Inferior parietal cortex (tissue), 1 donor: ENCODE measurements around the gene SERPINF2.
"Not testable (repeated sequence)": the region's sequence is repeated elsewhere in the genome, so short reads cannot be mapped to it uniquely, and the experiment has no call there.

Experiments
- DNase-seq: peaks from one replicate; pipeline ENCODE4 v3.0.0-alpha.2; 2016; ENCODE audit errors: extremely low spot score

The SERPINF2 gene

DNA sequence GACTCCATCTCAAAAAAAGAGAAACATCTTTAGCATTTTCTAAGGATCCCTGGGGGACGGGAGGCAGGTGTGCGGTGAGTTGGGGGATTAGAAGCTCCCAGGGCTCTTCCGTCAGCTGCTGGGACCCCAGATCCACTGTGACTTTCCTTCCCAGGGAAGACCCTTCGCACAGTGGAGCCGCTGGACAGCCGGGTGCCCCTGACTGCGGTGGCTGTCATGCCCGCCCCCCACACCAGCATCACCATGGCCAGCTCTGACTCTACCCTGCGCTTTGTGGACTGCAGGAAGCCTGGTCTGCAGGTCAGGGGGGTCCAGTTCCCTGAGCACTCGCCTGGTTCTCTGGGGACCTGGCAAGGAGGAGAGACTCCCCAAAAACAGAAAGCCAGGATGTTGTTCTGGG lies 7.3 kb upstream of the SERPINF2 start:
- no peak for DNase-seq

DNA sequence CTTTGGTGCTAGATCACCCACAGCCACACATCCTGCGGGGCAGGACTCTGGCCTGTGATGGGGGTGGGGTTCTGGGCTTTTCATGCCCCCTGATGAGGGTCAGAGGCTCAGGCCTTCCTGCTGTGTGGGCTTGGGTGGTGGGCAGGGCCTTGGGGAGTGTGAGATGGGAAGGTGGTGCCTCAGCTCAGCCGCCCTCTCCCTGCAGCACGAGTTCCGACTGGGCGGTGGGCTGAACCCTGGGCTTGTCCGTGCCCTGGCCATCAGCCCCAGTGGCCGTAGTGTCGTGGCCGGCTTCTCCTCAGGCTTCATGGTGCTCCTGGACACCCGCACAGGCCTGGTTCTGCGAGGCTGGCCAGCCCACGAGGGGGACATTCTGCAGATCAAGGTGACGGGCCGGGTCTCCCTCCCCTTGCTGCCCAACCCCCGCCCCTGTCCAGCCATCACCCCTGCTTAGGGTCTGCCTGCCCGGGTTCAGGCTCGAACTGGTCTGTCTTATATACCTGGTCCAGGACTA lies 6.8 kb upstream of the SERPINF2 start:
- no peak for DNase-seq

DNA sequence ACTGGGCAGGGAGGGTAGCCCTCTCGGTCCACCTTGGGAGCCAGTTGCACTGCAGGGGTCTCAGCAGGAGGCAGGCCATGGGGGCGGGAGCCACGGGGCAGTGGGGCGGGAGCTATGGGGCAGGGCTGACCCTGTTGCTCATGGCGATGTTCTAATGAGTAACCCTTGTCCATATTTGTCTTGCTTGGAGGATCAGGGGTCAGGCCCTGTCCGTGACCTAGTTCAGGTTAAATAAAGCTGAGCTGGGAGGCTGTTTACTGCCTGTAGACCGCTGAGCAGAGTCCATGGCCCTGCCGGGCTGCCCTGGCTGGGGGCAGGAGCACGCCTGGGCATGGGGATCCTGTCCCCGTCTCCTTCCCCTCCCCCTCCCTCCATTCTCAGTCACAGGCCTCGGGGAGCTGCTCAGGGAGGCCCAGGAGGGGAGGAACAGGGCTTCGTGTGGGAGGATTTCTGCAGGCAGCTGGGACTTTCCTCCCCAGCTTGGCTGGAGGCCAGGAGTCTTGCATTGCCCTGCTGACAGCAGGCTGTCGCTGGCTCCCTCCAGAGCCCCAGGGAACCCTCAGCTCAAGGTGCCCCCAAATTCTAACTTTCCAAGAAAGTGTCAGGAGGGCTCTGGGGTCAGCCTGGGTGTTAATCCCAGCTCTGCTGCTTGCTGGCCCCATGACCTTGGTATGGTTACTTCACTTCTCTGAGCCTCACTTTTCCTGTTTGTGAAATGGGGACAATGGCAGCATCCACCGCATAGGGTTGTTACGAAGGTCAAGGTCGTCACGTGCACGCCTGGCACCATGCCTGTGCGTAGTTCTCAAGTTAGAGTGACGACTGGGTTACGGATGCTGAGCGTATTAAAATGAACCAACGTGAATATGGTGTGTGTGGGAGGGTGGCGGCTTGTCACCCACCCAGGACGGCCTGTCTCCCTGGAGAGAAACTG lies 6.1 kb upstream of the SERPINF2 start:
- DNase-seq = peak; percentile 39

DNA sequence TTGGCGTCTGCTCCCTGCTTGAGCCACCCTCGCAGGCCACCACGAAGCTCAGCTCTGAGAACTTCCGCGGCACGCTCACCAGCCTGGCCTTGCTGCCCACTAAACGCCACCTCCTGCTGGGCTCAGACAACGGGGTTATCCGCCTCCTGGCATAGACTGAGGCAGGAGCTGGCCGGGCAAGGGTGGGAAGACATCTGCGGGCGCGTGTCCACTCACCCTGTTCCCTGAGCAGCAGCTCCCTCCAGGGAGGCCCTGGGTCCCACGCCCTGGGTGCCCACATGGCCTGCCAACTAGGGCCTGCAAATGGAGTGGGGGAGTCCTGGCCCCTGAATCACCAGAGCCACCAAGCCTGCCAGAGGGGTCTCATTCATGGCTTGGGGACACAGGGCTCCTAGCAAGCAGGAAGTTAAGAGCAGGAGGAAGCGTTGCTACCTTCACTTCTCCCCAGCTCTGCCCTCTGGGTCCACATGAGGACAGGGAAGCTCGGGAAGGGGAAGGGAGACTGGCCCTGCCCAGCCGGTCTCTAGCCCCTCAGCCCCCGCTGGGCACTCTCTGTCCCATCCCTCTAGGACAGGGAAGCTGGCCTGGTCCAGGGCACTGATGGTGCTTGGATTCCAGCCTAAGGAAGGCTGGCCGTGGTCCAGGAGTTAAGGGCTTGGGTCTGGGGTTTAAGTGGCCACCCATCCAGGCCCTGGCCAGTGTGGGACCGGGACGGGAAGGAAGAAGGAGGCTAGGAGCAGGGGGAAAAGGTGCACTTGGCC lies 5.0 kb upstream of the SERPINF2 start:
- DNase-seq = no peak

DNA sequence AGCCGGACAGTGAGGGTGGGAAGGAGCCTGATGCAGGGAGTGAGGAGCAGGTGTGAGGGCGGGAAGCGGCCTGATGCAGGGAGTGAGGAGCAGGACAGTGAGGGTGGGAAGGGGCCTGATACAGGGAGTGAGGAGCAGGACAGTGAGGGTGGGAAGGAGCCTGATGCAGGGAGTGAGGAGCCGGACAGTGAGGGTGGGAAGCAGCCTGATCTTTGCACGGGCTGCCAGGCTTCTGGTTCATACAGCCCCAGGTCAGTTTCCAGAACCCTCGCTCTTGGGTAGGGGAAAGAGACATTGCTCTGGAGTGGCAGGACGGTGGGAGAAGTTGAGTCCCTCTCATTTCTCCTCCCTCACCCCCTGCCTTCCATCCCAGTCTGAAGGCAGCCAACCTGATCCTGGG lies 772 bp upstream of the SERPINF2 start:
- not testable (repeated sequence) for DNase-seq

DNA sequence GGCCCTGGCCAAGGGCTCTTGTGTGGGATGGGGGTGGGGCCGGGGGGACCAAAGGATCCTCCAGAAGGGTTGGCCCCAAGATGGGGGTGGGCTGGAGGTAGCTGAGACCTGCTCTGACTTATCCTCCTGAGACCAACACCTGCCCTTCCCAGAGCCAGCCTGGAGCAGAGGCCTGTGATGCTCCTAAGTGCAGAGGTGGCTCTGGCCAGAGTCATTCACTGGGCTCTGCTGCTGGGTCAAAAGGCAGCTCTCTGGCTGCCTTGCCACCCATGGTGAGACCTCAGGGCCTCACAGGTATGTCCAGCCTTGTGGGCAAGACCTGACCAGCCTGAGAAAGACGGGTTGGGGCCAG lies 393 bp downstream of the SERPINF2 start:
- no peak for DNase-seq

DNA sequence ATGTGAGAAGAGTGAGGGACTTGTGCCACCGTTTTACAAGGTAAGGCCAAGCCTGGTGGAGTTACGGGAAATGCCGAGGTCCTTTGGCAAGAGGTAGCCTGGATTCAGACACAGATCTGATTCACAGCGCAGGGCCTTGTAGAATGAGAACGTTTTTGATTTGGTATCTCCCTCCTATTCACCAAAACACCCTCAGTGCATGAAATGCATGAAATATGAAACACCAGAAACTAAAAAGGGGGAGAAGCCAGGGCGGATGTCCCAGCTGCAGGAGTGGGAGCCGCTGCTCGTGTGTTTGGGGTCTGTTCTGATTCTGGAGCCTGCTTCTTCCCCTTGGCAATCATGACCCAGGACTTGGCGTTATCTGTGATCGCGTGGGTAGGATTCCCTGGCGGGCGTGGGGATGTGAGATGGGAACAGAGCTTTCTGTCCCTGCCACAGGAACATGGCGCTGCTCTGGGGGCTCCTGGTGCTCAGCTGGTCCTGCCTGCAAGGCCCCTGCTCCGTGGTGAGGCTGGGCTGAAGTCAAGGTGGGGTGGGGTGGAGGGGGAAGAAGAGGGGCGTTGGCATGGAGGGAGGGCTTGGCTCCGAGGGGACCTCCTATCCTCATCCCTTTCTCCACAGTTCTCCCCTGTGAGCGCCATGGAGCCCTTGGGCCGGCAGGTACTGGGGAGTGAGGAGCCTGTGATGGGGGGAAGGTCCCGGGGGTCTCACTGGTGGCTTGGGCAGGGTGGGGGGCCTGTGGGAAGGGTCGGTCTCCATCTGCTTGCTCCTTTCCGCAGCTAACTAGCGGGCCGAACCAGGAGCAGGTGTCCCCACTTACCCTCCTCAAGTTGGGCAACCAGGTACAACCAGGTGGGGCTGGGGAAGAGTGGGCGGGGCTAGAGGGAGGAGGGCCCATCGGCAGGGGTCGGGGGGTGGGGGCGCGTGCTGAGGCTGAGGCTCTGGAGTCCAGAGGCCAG lies 2.2 kb downstream of the SERPINF2 start:
- DNase-seq = no peak

DNA sequence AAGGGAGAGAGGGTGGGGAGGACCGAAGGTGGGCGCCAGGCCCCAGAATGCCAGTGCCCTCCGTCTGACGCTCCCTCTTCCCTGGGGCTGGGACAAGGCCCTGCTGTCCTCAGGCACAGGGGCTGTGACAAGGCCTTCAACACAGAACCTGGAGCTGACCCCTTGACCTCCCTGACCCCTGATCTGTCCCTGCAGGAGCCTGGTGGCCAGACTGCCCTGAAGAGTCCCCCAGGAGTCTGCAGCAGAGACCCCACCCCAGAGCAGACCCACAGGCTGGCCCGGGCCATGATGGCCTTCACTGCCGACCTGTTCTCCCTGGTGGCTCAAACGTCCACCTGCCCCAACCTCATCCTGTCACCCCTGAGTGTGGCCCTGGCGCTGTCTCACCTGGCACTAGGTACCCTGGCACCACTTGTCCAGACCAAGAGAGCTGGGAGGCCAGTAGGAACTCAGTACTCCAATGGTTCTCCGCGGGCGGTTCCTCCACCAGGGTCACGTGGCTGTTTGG lies 2.9 kb downstream of the SERPINF2 start:
- no peak for DNase-seq

DNA sequence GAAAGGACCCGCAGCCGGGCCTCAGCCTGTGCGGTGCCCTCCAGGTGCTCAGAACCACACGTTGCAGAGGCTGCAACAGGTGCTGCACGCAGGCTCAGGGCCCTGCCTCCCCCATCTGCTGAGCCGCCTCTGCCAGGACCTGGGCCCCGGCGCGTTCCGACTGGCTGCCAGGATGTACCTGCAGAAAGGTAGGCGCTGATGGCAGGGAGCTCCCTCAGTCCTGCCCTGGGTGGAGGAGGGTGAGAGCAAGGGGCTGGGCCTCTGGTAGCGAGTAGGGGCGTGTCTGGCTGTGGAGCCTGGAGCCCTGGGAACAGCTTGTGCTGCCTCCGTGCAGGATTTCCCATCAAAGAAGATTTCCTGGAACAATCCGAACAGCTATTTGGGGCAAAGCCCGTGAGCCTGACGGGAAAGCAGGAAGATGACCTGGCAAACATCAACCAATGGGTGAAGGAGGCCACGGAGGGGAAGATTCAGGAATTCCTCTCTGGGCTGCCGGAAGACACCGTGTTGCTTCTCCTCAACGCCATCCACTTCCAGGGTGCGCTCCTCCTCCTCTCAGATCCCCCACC lies 4.4 kb downstream of the SERPINF2 start:
- DNase-seq = no peak

DNA sequence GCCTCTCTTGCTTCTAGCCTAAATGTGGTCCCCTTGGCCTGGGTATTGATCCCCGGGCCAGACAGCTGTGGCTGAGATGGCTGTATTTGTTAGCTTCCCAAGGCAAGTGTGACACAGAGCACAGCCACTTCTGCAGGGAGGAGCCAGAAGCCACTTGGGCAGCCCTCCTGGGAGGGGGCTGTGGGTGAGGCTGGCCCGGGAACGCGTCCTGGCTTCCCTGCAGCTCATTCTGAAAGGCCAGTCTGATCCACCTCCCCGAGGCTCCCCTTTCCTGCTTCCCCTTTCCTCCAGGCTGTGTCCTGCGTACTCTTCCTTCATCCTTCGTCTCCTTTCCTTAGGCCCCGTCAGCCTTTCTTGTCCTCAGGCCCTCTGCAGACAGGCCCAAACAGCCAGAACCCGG lies 8.0 kb downstream of the SERPINF2 start:
- DNase-seq = no peak

DNA sequence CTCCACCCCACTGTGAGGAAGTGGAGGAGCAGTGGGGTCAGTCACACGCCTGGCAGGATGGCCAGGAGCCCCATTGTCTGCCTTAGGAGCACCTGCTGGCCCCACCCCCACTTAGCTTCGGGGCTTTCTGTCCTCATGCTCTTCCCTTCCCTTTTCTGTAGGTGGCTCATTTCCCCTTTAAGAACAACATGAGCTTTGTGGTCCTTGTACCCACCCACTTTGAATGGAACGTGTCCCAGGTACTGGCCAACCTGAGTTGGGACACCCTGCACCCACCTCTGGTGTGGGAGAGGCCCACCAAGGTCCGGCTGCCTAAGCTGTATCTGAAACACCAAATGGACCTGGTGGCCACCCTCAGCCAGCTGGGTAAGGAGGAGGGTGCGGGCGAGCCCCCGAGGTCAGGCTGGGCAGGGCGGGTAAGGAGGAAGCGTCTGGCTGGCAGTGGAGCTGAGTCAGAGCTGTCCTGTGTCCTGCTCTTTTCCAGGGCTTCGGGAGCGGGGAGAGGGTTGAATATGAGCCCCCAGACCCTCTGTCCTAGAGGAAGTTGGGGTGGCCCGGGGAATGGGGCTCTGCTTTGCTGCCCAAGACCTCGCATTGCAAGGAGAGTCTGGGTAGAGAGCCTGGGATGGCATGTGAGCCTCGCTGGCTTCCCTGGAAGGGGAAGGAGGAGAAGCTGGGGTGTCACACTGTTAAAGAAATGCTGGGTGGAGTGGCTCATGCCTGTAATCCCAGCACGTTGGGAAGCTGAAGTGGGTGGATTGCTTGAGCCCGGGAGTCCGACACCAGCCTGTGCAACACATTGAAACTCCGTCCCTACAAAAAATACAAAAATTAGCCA lies 10.0 kb downstream of the SERPINF2 start:
- DNase-seq = no peak

DNA sequence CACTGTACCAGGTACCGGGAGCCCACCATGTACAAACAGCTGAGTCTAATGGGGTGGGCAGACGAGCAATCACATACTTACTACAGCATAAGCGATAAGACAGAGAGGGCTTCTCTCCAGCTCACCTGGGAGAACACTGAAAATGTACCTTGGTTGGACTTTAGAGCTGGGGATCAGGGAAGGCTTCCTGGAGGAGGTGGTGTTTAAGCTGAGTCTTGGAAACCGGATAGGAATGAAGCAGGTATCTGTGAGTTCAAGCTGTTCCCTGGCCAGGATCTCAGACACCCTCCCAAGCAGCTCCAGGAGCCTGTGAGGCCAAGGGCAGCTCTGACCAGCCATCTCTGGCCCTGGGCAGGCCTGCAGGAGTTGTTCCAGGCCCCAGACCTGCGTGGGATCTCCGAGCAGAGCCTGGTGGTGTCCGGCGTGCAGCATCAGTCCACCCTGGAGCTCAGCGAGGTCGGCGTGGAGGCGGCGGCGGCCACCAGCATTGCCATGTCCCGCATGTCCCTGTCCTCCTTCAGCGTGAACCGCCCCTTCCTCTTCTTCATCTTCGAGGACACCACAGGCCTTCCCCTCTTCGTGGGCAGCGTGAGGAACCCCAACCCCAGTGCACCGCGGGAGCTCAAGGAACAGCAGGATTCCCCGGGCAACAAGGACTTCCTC lies 11.2 kb downstream of the SERPINF2 start:
- DNase-seq = no peak

DNA sequence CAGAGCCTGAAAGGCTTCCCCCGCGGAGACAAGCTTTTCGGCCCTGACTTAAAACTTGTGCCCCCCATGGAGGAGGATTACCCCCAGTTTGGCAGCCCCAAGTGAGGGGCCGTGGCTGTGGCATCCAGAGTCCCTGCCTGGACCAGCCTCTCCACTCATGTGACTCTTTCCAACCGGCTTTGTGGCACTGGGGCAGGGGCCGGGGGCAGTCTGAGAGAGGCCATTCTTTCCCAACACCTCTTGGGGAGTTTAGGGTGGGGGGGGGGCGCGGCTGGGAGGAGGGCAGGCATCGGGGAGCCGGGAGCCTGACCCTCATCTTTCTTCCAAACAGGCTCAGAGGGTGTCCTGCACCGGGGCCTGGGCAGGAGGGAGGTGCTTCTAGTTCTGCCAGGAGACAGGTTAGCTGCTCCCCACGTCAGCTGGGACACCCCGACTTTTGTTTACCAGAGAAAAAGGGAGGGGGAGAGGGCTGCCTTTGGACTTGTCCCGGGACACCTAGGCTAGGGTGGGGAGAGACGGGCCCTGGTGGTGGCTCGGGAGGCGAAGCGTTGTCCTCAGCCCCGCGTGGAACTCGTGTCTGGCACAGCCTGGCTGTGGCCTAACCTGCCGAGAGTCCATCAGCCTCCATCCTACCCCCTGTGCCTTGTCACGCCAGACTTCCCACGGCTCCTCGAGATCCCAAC lies 11.9 kb downstream of the SERPINF2 start:
- DNase-seq = no peak

DNA sequence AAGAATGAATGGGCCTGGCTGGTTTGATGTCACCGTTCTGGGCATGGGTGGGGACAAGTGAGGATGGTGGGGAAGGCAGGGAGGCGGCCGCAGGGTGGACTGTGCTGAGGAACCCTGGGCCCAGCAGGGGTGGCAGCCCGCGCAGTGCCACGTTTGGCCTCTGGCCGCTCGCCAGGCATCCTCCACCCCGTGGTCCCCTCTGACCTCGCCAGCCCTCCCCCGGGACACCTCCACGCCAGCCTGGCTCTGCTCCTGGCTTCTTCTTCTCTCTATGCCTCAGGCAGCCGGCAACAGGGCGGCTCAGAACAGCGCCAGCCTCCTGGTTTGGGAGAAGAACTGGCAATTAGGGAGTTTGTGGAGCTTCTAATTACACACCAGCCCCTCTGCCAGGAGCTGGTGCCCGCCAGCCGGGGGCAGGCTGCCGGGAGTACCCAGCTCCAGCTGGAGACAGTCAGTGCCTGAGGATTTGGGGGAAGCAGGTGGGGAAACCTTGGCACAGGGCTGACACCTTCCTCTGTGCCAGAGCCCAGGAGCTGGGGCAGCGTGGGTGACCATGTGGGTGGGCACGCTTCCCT lies 12.7 kb downstream of the SERPINF2 start:
- no peak for DNase-seq

DNA sequence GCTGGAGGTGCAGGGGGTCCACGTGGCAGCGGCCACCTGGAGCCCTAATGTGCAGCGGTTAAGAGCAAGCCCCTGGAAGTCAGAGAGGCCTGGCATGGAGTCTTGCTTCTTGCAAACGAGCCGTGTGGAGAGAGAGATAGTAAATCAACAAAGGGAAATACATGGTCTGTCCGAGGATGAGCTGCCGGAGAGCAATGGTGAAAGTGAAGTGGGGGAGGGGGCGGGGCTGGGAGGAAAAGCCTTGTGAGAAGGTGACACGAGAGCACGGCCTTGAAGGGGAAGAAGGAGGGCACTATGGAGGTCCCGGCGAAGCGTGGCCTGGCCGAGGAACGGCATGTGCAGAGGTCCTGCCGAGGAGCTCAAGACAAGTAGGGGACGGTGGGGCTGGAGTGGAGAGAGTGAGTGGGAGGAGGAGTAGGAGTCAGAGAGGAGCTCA lies 13.2 kb downstream of the SERPINF2 start:
- no peak for DNase-seq

DNA sequence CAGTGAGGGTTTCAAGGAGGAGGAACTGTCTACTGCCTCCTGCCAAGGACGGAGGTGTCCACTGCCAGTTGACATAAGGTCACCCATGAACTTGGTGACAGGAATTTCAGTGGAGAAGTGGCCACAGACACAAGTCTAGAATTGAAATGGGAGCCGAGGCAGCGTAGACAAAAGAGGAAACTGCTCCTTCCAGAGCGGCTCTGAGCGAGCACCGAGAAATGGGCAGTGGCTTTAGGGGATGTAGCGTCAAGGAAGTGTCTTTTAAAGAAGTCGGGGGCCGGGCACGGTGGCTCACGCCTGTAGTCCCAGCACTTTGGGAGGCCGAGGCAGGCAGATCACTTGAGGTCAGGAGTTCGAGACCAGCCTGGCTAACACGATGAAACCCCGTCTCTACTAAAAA lies 16.1 kb downstream of the SERPINF2 start:
- no peak for DNase-seq

DNA sequence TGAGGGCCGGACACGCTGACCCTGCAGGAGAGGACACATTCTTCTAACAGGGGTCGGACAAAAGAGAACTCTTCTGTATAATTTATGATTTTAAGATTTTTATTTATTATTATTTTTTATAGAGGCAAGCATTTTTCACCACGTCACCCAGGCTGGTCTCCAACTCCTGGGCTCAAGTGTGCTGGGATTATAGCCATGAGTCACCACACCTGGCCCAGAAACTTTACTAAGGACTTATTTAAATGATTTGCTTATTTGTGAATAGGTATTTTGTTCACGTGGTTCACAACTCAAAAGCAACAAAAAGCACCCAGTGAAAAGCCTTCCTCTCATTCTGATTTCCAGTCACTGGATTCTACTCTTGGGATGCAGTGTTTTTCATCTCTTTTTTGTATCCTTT lies 16.9 kb downstream of the SERPINF2 start:
- DNase-seq = no peak

DNA sequence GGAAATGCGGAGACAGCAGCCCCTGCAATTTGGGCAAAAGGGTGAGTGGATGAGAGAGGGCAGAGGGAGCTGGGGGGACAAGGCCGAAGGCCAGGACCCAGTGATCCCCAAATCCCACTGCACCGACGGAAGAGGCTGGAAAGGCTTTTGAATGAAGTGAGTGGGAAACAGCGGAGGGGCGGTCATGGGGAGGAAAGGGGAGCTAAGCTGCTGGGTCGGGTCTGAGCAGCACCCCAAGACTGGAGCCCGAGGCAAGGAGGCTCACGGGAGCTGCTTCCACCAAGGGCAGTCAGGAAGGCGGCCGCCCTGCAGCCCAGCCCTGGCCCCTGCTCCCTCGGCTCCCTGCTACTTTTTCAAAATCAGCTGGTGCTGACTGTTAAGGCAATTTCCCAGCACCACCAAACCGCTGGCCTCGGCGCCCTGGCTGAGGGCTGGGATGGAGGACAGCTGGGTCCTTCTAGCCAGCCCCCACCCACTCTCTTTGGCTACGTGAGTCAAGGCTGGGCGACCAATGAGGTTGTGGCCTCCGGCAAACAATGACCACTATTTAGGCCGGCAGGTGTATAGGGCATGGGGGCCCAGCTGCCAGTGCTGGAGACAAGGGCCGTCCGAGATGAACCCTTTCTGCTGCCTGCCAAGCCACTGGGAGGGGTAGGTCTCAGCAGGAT lies 19.7 kb downstream of the SERPINF2 start:
- no peak for DNase-seq
